Endometrium (tissue), 2 donors: Measurements from ENCODE around the gene RASGRP4.
A peak's percentile ranks its signal among the peaks of the same experiment; 100 is the strongest.

Experiments used
- FAIRE-seq: peaks from 2 replicates; lab custom pipeline; 2012; peaks lifted over from hg19 to GRCh38; lab: Jason Lieb, UNC
- donor health status: control.
- donor health status: control.

RASGRP4 gene

GRCh38 chr19:38389101-38389925 lies 36.7 kb downstream of the RASGRP4 start:
- no peak for FAIRE-seq

GRCh38 chr19:38388349-38389100 lies 37.5 kb downstream of the RASGRP4 start, which contains the start of gene SPRED3:
TSS of gene SPRED3 (plus strand) at chr19:38388697. CDS start at chr19:38390303, 1,606 bp downstream.
- FAIRE-seq: no peak

- FAIRE-seq: no peak
Measured at GRCh38 chr19:38387550-38388348, 38.3 kb downstream of the RASGRP4 start, which contains the start of gene GGN. TSS of gene GGN (minus strand) at chr19:38388034. CDS start at chr19:38387261, 773 bp downstream.

DNA sequence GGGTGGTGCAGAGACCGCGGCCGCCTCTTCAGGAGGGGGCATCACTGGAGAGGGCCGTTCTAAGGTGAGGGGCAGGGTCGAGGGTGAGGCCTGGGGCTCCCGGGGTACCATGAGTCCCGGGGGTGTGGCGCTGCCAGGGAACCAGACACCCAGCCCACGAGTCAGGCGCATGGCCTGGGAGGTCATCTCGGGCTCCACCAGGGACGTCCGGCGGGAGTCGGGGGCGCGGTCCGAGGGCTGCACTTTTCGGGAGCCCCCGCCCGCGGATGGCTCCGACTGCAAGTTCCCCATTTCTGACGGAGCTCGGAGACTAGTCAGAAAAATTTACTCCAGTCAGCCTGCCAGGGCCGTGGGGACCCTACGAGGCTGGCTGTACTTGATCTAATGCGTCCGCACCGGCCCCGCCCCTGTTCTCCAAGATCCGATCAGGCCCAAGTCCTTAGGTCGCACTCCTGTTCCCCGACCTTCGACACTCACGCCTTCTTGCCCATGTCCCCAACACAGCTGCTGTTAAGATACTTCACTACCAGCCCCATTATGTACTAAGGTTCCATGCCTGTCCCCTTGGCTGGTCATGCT lies 39.0 kb downstream of the RASGRP4 start:
- FAIRE-seq: no peak

GRCh38 chr19:38386300-38386970 lies 39.6 kb downstream of the RASGRP4 start:
- FAIRE-seq: no peak

GRCh38 chr19:38385804-38386257 lies 40.2 kb downstream of the RASGRP4 start:
- no peak for FAIRE-seq

- no peak for FAIRE-seq
Measured at GRCh38 chr19:38385057-38385803, 40.8 kb downstream of the RASGRP4 start.

GRCh38 chr19:38384209-38385027 lies 41.6 kb downstream of the RASGRP4 start:
- no peak for FAIRE-seq

DNA sequence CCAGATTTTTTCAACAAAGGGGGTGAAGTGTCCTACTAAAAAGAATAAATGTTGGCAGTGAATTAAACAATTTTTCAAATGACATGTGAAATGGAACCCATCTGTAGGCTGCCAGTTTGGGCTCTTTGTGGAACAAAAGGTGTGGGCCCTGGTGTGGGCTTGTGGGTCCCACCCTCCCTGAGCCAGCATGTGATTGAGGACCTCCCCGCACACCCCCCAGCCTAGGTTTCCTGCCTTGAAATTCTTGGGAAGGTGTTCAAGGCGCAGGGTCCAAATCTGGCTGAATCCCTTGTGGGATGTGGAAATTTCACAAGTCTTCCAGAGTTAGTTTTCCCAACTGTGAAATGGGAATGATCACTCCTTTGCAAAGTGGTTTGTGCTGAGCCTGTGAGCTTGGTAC lies 42.3 kb downstream of the RASGRP4 start:
- no peak for FAIRE-seq

- FAIRE-seq: no peak
Measured at GRCh38 chr19:38383184-38383583, 42.8 kb downstream of the RASGRP4 start.

GRCh38 chr19:38381138-38381537 lies 44.9 kb downstream of the RASGRP4 start:
- no peak for FAIRE-seq

DNA sequence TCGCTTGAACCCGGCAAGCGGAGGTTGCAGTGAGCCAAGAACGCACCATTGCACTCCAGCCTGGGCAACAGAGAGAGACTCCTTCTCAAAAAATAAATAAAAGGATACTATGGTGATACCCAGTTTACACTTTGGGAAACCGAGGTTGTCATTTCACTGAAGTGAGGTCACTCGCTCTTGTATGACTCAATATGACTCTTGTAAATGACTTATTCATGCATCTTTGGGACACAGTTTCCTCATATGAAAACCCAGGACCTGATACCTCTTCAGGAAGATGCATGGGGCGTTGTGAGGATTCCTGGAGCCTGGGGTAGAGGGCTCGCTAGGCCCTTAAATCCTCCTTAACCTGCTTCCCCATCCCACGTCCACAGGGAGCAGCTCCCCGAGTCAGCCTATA lies 47.2 kb downstream of the RASGRP4 start:
- no peak for FAIRE-seq

- no peak for FAIRE-seq
Measured at GRCh38 chr19:38377052-38377451, 49.0 kb downstream of the RASGRP4 start.

- FAIRE-seq: no peak
Measured at GRCh38 chr19:38376576-38376975, 49.4 kb downstream of the RASGRP4 start.

- no peak for FAIRE-seq
Measured at GRCh38 chr19:38375748-38376147, 50.3 kb downstream of the RASGRP4 start.

DNA sequence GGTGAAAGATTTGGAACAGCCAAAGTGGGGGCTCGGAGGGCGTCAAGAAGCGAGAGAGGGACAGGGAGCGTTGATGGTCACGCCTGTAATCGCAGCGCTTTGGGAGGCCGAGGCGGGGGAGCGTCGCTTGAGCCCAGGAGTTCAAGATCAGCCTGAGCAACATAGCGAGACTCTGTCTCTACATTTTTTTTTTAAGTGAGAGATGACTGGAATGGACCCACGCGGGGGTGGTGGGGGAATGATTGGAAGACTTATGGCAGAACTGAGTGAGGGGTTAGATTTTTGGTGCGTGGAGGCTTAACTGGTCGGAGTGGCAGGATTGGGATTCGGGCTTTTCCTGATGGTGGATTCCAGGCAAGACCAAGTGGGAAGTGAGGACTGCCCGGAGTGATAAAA lies 50.9 kb downstream of the RASGRP4 start:
- no peak for FAIRE-seq

- peak; percentile 97 for FAIRE-seq
Measured at GRCh38 chr19:38374332-38375097, 51.5 kb downstream of the RASGRP4 start, which contains the start of gene PSMD8. TSS of gene PSMD8 (plus strand) at chr19:38374571. CDS start at chr19:38374602, 31 bp downstream.

DNA sequence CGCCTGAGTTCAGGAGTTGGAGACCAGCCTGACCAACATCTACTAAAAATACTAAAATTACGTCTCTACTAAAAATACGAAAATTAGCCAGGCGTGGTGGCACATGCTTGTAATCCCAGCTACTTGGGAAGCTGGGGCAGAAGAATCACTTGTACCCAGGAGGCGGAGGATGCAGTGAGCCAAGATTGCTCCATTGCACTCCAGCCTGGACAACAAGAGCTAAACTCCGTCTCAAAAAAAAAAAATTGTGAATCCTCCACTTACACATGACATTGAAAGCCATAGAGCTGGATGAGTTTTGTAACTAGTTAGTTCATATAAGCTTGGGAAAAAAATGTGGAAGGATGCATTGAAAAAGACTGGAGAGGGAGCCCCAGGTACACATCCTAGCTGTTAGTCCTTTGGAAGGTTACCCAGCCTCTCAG lies 52.1 kb downstream of the RASGRP4 start:
- no peak for FAIRE-seq

- FAIRE-seq: no peak
Measured at GRCh38 chr19:38371081-38371480, 54.9 kb downstream of the RASGRP4 start.
